Stimulated activated naive CD4-positive, alpha-beta T cell treated with Interleukin-2 at 50 U/mL for 16 hours (primary cell): ENCODE results near the gene TMEM218.

Source experiments
- DNase-seq: peaks from one replicate; lab custom pipeline; 2025; lab: John Stamatoyannopoulos, UW

TMEM218 gene

GRCh38 chr11:125129316-125129993 is 18.0 kb upstream of the TMEM218 start:
- DNase-seq: no peak

GRCh38 chr11:125128450-125128849 is 17.0 kb upstream of the TMEM218 start:
- no peak for DNase-seq

GRCh38 chr11:125124618-125124992 is 13.2 kb upstream of the TMEM218 start:
- no peak for DNase-seq

GRCh38 chr11:125123947-125124617 is 12.7 kb upstream of the TMEM218 start:
- DNase-seq: peak; percentile 14

GRCh38 chr11:125123194-125123946 is 11.9 kb upstream of the TMEM218 start:
- DNase-seq: no peak

- DNase-seq: no peak
Measured at GRCh38 chr11:125117429-125117828, 6.0 kb upstream of the TMEM218 start.

GRCh38 chr11:125114518-125114917 is 3.1 kb upstream of the TMEM218 start:
- no peak for DNase-seq

GRCh38 chr11:125112208-125112604 is 780 bp upstream of the TMEM218 start:
- DNase-seq: no peak

- DNase-seq: no peak
Measured at GRCh38 chr11:125111001-125111342, 454 bp downstream of the TMEM218 start.

- no peak for DNase-seq
Measured at GRCh38 chr11:125110506-125110905, 920 bp downstream of the TMEM218 start.

GRCh38 chr11:125108469-125108868 is 3.0 kb downstream of the TMEM218 start:
- no peak for DNase-seq

GRCh38 chr11:125105926-125106325 is 5.5 kb downstream of the TMEM218 start:
- DNase-seq: no peak

GRCh38 chr11:125102510-125102909 is 8.9 kb downstream of the TMEM218 start:
- DNase-seq: no peak

GRCh38 chr11:125102025-125102424 is 9.4 kb downstream of the TMEM218 start:
- DNase-seq: no peak

- no peak for DNase-seq
Measured at GRCh38 chr11:125101596-125101995, 9.8 kb downstream of the TMEM218 start.

- DNase-seq: no peak
Measured at GRCh38 chr11:125100136-125100535, 11.3 kb downstream of the TMEM218 start.

- no peak for DNase-seq
Measured at GRCh38 chr11:125094731-125095130, 16.7 kb downstream of the TMEM218 start.

- no peak for DNase-seq
Measured at GRCh38 chr11:125093502-125093901, 17.9 kb downstream of the TMEM218 start.

- DNase-seq: no peak
Measured at GRCh38 chr11:125092669-125093068, 18.8 kb downstream of the TMEM218 start.

GRCh38 chr11:125091877-125092664 is 19.4 kb downstream of the TMEM218 start:
- DNase-seq: no peak

- no peak for DNase-seq
Measured at GRCh38 chr11:125091247-125091876, 20.1 kb downstream of the TMEM218 start.

- DNase-seq: no peak
Measured at GRCh38 chr11:125090816-125091215, 20.6 kb downstream of the TMEM218 start.
